ENCODE data around the gene KRTAP29-1. TPM values are rescaled to one million over a fixed set of nuclear protein-coding genes. Genes with fewer than 3 reads are reported as not detected.

The KRTAP29-1 gene
- total RNA-seq, 1 experiment from 2014 or later = not detected

DNA sequence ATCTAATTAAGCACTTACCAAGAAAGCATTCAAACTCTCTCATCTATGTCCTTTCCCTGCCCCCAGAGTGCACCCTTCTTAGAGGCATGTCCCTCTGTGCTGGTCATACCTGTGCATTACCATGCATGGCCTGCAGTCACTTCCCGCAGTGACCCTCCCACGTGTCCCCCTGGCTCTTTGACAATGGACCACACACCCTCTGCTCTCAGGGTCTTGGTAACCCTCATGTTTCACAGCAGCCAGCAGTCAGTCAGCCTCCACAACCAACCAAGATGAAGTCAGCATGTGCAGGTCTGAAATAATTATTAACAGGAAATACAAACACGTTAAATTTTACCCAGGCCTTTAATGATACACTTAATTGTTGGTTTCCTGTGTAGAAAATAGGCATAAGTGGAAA is 37.8 kb upstream of the KRTAP29-1 start:
- TF ChIP-seq, protein P1, sequence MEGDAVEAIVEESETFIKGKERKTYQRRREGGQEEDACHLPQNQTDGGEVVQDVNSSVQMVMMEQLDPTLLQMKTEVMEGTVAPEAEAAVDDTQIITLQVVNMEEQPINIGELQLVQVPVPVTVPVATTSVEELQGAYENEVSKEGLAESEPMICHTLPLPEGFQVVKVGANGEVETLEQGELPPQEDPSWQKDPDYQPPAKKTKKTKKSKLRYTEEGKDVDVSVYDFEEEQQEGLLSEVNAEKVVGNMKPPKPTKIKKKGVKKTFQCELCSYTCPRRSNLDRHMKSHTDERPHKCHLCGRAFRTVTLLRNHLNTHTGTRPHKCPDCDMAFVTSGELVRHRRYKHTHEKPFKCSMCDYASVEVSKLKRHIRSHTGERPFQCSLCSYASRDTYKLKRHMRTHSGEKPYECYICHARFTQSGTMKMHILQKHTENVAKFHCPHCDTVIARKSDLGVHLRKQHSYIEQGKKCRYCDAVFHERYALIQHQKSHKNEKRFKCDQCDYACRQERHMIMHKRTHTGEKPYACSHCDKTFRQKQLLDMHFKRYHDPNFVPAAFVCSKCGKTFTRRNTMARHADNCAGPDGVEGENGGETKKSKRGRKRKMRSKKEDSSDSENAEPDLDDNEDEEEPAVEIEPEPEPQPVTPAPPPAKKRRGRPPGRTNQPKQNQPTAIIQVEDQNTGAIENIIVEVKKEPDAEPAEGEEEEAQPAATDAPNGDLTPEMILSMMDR (conservative IDR thresholded peaks at IDR 0.05) = no peak
- H3K18ac ChIP-seq (ENCODE audit: insufficient read length, low read depth, low read length) = no peak overlapping the region
- H2BK5ac ChIP-seq (ENCODE audit: insufficient read length, low read length) = no peak overlapping the region
- no peaks in the 10 kb centered on the region for H3K4me1 ChIP-seq (ENCODE audit: insufficient read depth, low read length)
- no peak overlapping the region for H3T11ph ChIP-seq (ENCODE audit: low read length)
- Mint-ChIP-seq H3K27ac (no peak overlapping the region), H3K36me3 (ENCODE audit: insufficient read depth in 1 of 3, low read depth in 3 of 3) (peaks cover 2 to 19% (median 3%) of the 10 kb centered on the region in 3 experiments), H3K27me3 (ENCODE audit: low read depth) (peaks cover 17% of the 10 kb centered on the region), H3K4me3 (no peak overlapping the region), H3K9me3 (peaks cover 13 to 20% of the 10 kb centered on the region in 2 experiments), H3K4me1 (no peaks in the 10 kb centered on the region)
- H4K20me1 ChIP-seq (ENCODE audit: control insufficient read depth, insufficient read depth, insufficient read length) = no peaks in the 10 kb centered on the region
- no peak overlapping the region for H2AK5ac ChIP-seq (ENCODE audit: insufficient read length, low read length)
- no peak overlapping the region for H3K23ac ChIP-seq (ENCODE audit: insufficient read length, low read depth, low read length)
- no peak overlapping the region for H2BK15ac ChIP-seq (ENCODE audit: low read depth, low read length)
- no peak overlapping the region for H3K27ac ChIP-seq (ENCODE audit: insufficient read length, low read depth, low read length)
- no peaks in the 10 kb centered on the region for H3K23me2 ChIP-seq (ENCODE audit: insufficient read length, low read depth, low read length, poor library complexity, severe bottlenecking)
- H4K8ac ChIP-seq (replicated peaks; ENCODE audit: insufficient read length, low read depth, low read length) = no peak overlapping the region
- H3K56ac ChIP-seq (ENCODE audit: insufficient read length, low read depth, low read length) = no peak overlapping the region
- H2BK20ac ChIP-seq (ENCODE audit: low read depth, low read length, poor library complexity, severe bottlenecking) = no peak overlapping the region
- no peaks in the 10 kb centered on the region for H3K79me1 ChIP-seq (ENCODE audit: insufficient read depth, low read depth, low read length, poor library complexity, severe bottlenecking)
- no peaks in the 10 kb centered on the region for H3K9me3 ChIP-seq (ENCODE audit: control insufficient read depth, low read depth, low read length)
- no peaks in the 10 kb centered on the region for H3K27me3 ChIP-seq (ENCODE audit: insufficient read depth, low read length)
- H3K79me2 ChIP-seq (ENCODE audit: insufficient read depth, low read length) = no peaks in the 10 kb centered on the region
- H2BK120ac ChIP-seq (ENCODE audit: low read depth, low read length, poor library complexity, severe bottlenecking) = no peak overlapping the region
- H3K14ac ChIP-seq (ENCODE audit: insufficient read depth, low read length) = no peak overlapping the region; the same call in 1 of the 2 replicates
- H2BK12ac ChIP-seq (ENCODE audit: insufficient read length, low read depth, low read length) = no peak overlapping the region
- no peak overlapping the region for H4K5ac ChIP-seq (ENCODE audit: insufficient read length, low read depth, low read length)
- H3K9ac ChIP-seq (ENCODE audit: extremely low read depth, insufficient read length, low read length) = no peak overlapping the region
- H3K4me2 ChIP-seq (ENCODE audit: insufficient read depth, insufficient read length, low read length) = no peak overlapping the region
- H2AFZ ChIP-seq (ENCODE audit: low read length) = no peak overlapping the region
- H4K91ac ChIP-seq (ENCODE audit: insufficient read length, low read depth, low read length) = no peak overlapping the region
- no CpG with 5 or more reads among the region's 3 CpGs for WGBS (ENCODE audit: extremely low coverage, insufficient read length, low lambda C conversion rate)
- DNase-seq = no peak
- H3K4ac ChIP-seq (ENCODE audit: low read depth, low read length) = no peak overlapping the region
